Gastrocnemius medialis (tissue), 4 donors: Measurements from ENCODE around the gene NPAS2. TPM values are rescaled to one million over a fixed set of nuclear protein-coding genes. Genes with fewer than 3 reads are reported as not detected.

Experiments used
- ATAC-seq, 2 donors: fragments of 150-250 bp; one replicate each; pipeline ENCODE4 v1.9.1; 2016
- DNase-seq, 2 donors: peaks; one replicate each; pipeline ENCODE4 v3.0.0-alpha.2; 2019
- H3K27ac ChIP-seq, 4 donors: fragments of 200-600 bp; sonication (generic); 1 replicate in 1 of 4; 2 replicates in 3 of 4; pipeline ENCODE4 v1.5.1; 2016 to 2018; ENCODE audit warnings: mild to moderate bottlenecking in 2 of 4, moderate library complexity in 1 of 4
- H3K27me3 ChIP-seq, 3 donors: fragments of 200-600 bp; sonication (generic) in 2 of 3; 1 replicate in 1 of 3; 2 replicates in 2 of 3; pipeline versions ENCODE4 v1.5.1 to v1.6.0; 2016 to 2019; ENCODE audit warnings: mild to moderate bottlenecking in 1 of 3, moderate library complexity in 1 of 3
- H3K36me3 ChIP-seq, 2 donors: fragments of 200-600 bp; sonication (generic) in 1 of 2; one replicate each; pipeline ENCODE4 v1.5.1; 2017 to 2018
- H3K4me1 ChIP-seq, 2 donors: fragments of 200-600 bp; sonication (generic) in 1 of 2; one replicate each; pipeline ENCODE4 v1.5.1; 2016 to 2017; ENCODE audit warnings: mild to moderate bottlenecking in 2 of 2
- H3K4me3 ChIP-seq, 4 donors: fragments of 200-600 bp; sonication (generic) in 3 of 4; 1 replicate in 1 of 4; 2 replicates in 3 of 4; pipeline ENCODE4 v1.5.1; 2016 to 2019; ENCODE audit warnings: mild to moderate bottlenecking in 2 of 4
- H3K9me3 ChIP-seq, 3 donors: fragments of 200-600 bp; sonication (generic) in 2 of 3; 1 replicate in 1 of 3; 2 replicates in 2 of 3; pipeline ENCODE4 v1.5.1; 2016 to 2019
- POLR2A ChIP-seq, 2 donors: fragments of 450-650 bp; IDR thresholded peaks; one replicate each; pipeline ENCODE4 v1.6.1; 2017; ENCODE audit warnings: antibody characterized with exemption in 2 of 2, mild to moderate bottlenecking in 2 of 2, moderate library complexity in 2 of 2
- in situ Hi-C, 4 donors: fragments of 200-750 bp; cut with MboI; loops; one replicate each; pipeline versions ENCODE4 v1.15.0 to v1.8.0; 2017; ENCODE audit warnings: low sequenced_read_pairs in 4 of 4
- intact Hi-C: fragments of 100-400 bp; cut with DNase I; formaldehyde crosslinking; loops from one replicate; pipeline ENCODE4 v1.15.1; 2023; ENCODE audit warnings: low total_unique reads
- total RNA-seq, 4 donors: library from RNA; depleted of rRNA; stranded (reverse); fragments of >200 nt; gene quantifications; one replicate each; pipeline versions ENCODE4 v1.1.0 to v1.2.3, GENCODE V29; 2016
- TF ChIP-seq, protein P1 (sequence below), 5 experiments: fragments of 450-650 bp in 3 of 5; fragments of 200-600 bp in 2 of 5; sonication (generic) in 2 of 5; IDR thresholded peaks in 4 of 5; conservative IDR thresholded peaks in 1 of 5; 1 replicate in 4 of 5; 2 replicates in 1 of 5; pipeline ENCODE4 v1.5.1; 2016 to 2019; ENCODE audit warnings: antibody characterized with exemption in 5 of 5, mild to moderate bottlenecking in 3 of 5, moderate library complexity in 3 of 5

Gene NPAS2
- total RNA-seq, 4 donors from 2014 or later = 11.4 to 48.2 (median 36.6) TPM

DNA sequence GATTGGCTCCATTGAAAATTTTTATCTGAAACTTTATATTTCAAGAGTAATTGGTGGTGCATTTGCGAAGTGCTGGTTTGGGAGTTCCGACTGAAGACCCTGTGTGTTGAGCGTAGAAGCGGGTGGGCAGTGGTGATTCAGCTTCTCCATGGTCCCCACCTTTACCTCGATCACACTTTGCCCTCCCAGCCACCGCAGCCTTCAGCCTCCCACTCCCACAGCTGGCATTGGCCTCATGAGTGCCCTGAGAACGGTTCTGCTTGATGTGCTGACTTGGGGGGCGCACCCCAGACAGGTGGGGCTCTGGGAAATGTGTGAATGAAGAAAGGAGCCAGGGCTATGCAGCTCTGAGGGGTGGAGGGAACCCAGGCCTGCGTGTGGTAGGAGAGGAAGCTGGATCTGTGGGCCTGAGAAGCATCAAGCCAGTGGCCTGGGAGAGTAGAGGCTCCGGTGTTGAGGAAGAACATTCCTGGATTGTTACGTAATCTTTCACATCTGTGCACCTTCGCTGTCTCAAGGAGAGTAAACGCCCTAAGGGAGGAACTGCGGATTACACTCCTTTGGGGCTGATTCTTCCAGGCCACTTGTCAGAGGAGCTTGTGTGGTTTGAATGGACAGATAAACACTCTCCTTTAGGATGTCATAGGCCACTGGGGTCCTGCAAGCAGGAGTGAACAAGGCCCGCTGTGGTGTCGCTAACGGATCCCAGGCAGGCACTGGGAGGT lies 83.8 kb downstream of the NPAS2 start:
- no peaks in the 10 kb centered on the region for H3K36me3 ChIP-seq
- H3K9me3 ChIP-seq = no peaks in the 10 kb centered on the region
- H3K27ac ChIP-seq = no peak overlapping the region
- H3K27me3 ChIP-seq = no peaks in the 10 kb centered on the region
- DNase-seq (no peak), ATAC-seq (no peak)
- intact Hi-C loops (no loop called here), in situ Hi-C loops (no loop called here)
- H3K4me1 ChIP-seq = no peaks in the 10 kb centered on the region
- TF ChIP-seq, protein P1, sequence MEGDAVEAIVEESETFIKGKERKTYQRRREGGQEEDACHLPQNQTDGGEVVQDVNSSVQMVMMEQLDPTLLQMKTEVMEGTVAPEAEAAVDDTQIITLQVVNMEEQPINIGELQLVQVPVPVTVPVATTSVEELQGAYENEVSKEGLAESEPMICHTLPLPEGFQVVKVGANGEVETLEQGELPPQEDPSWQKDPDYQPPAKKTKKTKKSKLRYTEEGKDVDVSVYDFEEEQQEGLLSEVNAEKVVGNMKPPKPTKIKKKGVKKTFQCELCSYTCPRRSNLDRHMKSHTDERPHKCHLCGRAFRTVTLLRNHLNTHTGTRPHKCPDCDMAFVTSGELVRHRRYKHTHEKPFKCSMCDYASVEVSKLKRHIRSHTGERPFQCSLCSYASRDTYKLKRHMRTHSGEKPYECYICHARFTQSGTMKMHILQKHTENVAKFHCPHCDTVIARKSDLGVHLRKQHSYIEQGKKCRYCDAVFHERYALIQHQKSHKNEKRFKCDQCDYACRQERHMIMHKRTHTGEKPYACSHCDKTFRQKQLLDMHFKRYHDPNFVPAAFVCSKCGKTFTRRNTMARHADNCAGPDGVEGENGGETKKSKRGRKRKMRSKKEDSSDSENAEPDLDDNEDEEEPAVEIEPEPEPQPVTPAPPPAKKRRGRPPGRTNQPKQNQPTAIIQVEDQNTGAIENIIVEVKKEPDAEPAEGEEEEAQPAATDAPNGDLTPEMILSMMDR (IDR thresholded peaks at IDR 0.05 in 4 of 5, conservative IDR thresholded peaks at IDR 0.05 in 1 of 5) = no peak
- no peak for TF ChIP-seq POLR2A (IDR thresholded peaks at IDR 0.05)
- H3K4me3 ChIP-seq = no peak overlapping the region

DNA sequence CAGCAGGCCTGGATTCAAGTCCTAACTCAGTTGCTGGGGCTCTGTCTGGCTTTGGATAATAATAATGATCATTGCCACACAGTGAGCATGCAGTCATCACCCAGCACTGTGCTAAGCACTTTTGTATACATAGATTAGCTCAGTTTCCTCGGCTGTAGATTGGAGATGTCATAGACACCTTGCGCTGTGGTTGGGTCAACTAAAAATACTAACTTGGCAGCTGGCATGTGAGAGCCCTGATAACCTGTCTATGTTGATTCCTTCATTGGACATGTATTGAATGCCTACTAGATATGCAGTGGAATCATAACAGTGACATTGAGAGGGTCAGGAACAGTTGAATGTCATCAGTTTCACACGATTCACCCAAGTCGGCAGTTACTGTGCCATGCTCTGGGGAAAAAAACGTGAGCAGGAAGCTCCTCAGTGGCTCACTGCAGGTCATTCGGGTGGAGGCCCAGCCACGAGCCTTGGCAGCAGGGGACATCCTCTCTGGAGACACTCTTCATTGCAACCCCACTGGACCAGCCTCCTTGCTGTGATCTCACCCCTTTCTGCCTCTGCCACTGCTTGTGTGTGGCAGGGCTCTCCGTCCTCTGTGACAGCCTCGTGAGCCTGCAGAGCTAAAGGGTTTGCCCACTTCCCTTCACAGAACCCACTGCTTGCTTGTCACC lies 85.3 kb downstream of the NPAS2 start:
- in situ Hi-C loops (no loop called here), intact Hi-C loops (no loop called here)
- Histone ChIP-seq H3K4me1 (no peaks in the 10 kb centered on the region), H3K27me3 (no peaks in the 10 kb centered on the region), H3K27ac (no peak overlapping the region), H3K9me3 (no peaks in the 10 kb centered on the region), H3K36me3 (no peaks in the 10 kb centered on the region), H3K4me3 (no peak overlapping the region)
- DNase-seq = no peak
- TF ChIP-seq, protein P1 (IDR thresholded peaks at IDR 0.05 in 4 of 5, conservative IDR thresholded peaks at IDR 0.05 in 1 of 5) = no peak
- no peak for TF ChIP-seq POLR2A (IDR thresholded peaks at IDR 0.05)
- no peak for ATAC-seq

DNA sequence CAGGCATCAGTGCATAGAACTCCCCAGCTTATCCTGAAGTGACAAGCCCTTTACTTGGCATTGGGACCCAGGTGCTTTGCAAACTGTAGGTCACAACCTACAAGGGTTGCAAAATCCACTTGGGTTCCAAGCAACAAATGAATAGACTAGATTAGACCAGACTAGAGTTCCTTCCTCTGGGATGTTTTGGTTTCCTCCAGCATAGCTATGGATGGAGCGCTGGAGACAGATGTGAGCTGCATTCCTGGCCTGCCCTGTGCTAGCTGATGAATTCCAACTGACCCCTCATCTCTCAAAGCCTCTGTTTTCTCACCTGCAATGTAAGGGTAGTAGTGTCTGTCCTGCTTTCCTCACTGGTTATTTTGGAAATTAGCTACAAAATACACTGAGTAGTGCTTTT lies 86.2 kb downstream of the NPAS2 start:
- Histone ChIP-seq H3K27ac (no peak overlapping the region), H3K27me3 (no peaks in the 10 kb centered on the region), H3K9me3 (no peaks in the 10 kb centered on the region), H3K36me3 (no peaks in the 10 kb centered on the region), H3K4me3 (no peak overlapping the region), H3K4me1 (no peaks in the 10 kb centered on the region)
- no peak for DNase-seq
- TF ChIP-seq, protein P1 (IDR thresholded peaks at IDR 0.05 in 4 of 5, conservative IDR thresholded peaks at IDR 0.05 in 1 of 5) = no peak
- no peak for TF ChIP-seq POLR2A (IDR thresholded peaks at IDR 0.05)
- in situ Hi-C loops = no loop called here
- no peak for ATAC-seq
- intact Hi-C loops = no loop called here

DNA sequence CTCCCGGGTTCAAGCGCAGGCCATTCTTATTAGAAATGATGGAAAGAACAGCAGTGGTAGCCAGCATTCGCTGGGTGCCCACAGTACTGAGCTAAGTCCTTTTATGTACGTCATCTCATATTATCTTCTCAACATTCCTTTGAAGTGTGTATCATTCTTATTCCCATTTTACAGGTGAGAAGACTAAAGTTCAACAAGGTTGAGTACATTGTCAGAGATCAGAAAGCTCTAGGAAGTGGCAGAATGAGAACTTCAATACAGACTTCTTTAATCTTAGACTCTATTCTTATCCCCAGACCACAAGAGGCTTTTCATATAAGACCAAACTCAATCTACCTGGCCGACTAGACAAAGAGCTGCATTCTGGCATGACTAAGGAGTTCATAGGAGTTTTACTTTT lies 86.7 kb downstream of the NPAS2 start:
- no peak for DNase-seq
- ATAC-seq = no peak
- H3K27me3 ChIP-seq = no peaks in the 10 kb centered on the region
- intact Hi-C loops (no loop called here), in situ Hi-C loops (no loop called here)
- H3K4me3 ChIP-seq = no peak overlapping the region
- no peaks in the 10 kb centered on the region for H3K36me3 ChIP-seq
- no peaks in the 10 kb centered on the region for H3K4me1 ChIP-seq
- TF ChIP-seq POLR2A (IDR thresholded peaks at IDR 0.05) = no peak
- TF ChIP-seq, protein P1 (IDR thresholded peaks at IDR 0.05 in 4 of 5, conservative IDR thresholded peaks at IDR 0.05 in 1 of 5) = no peak
- no peak overlapping the region for H3K27ac ChIP-seq
- no peaks in the 10 kb centered on the region for H3K9me3 ChIP-seq
